Measurements from ENCODE around the gene UNC5CL. TPM values are rescaled to one million over a fixed set of nuclear protein-coding genes. Genes with fewer than 3 reads are reported as not detected.

Gene UNC5CL
- total RNA-seq, 1 experiment from 2014 or later, result 0.58 TPM

DNA sequence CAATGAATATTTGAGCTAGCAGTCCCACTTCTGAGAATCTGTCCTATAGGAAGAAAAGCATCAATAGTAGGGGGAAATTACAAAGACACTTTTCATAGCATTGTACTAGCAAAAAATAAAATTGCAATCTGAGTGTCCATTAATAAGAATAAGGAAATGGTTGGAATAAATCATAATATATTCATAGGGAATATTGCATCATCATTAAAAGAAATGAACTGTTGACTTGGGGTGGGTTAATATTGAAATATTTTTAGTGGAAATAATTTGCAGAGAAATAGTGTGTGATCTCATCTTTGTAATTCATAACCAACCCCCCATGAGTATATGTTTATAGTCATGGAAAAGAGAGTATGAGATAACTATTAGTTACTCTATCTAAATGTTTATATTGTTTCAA lies 46.2 kb upstream of the UNC5CL start:
- ATAC-seq (no peak), DNase-seq (no peak)
- peaks cover 11% of the 10 kb centered on the region; the same call in 1 of the 2 replicates for H4K20me1 ChIP-seq (ENCODE audit: low read length)
- H2AFZ ChIP-seq (ENCODE audit: low read length), result no peak overlapping the region
- intact Hi-C loops (cut with micrococcal nuclease), result no loop called here
- H3F3A ChIP-seq (ENCODE audit: low read length, unreplicated experiment), result no peaks in the 10 kb centered on the region
- H3K79me2 ChIP-seq (ENCODE audit: low read length), result peaks cover 29% of the 10 kb centered on the region
- H3K27me3 ChIP-seq (ENCODE audit: low read length), result no peaks in the 10 kb centered on the region
- ChIA-PET POLR2A (ENCODE audit: unreplicated experiment) (no interaction called here), CTCF (no interaction called here)
- H3K9ac ChIP-seq (ENCODE audit: low read length), result no peak overlapping the region
- no peaks in the 10 kb centered on the region for H3K9me3 ChIP-seq (ENCODE audit: low read length)
- H3K4me1 ChIP-seq (ENCODE audit: insufficient read depth, low read length), result no peaks in the 10 kb centered on the region
- peaks cover 63% of the 10 kb centered on the region for H3K36me3 ChIP-seq (ENCODE audit: low read depth, low read length)
- no peak overlapping the region for H3K27ac ChIP-seq (ENCODE audit: low read length)
- TF ChIP-seq EZH2phosphoT487 (IDR thresholded peaks at IDR 0.05; ENCODE audit: borderline replicate concordance, low read length), result no peak
- TF ChIP-seq, protein P1, sequence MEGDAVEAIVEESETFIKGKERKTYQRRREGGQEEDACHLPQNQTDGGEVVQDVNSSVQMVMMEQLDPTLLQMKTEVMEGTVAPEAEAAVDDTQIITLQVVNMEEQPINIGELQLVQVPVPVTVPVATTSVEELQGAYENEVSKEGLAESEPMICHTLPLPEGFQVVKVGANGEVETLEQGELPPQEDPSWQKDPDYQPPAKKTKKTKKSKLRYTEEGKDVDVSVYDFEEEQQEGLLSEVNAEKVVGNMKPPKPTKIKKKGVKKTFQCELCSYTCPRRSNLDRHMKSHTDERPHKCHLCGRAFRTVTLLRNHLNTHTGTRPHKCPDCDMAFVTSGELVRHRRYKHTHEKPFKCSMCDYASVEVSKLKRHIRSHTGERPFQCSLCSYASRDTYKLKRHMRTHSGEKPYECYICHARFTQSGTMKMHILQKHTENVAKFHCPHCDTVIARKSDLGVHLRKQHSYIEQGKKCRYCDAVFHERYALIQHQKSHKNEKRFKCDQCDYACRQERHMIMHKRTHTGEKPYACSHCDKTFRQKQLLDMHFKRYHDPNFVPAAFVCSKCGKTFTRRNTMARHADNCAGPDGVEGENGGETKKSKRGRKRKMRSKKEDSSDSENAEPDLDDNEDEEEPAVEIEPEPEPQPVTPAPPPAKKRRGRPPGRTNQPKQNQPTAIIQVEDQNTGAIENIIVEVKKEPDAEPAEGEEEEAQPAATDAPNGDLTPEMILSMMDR (conservative IDR thresholded peaks at IDR 0.05; ENCODE audit: low read depth, low read length), result no peak
- TF ChIP-seq EZH2 (IDR thresholded peaks at IDR 0.05; ENCODE audit: low read length, unreplicated experiment), result no peak
- H3K9me2 ChIP-seq (replicated peaks; ENCODE audit: low read length), result no peaks in the 10 kb centered on the region
- no TSS peak for BruUV-seq (replicated peaks)
- H3K4me3 ChIP-seq (ENCODE audit: low read length), result no peak overlapping the region
- H3K4me2 ChIP-seq (ENCODE audit: low read length), result no peak overlapping the region

DNA sequence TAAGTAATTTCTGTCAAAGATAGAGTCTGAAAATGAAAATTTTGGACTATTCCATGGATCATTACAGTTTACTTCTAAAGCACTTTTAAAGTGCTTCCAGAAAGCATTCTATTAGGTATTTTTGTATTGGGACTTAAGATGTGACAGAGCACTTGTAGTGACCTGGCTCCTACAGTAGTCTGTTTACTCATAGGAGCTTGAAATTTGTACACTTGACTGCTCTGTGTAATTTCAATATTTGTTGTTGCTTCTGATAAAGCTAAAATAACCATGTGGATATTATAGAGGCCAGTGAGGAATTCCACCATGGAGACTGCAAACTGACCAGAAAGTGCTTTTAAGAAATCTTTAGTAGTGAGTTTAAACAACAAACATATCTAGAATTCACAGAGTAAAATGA lies 44.1 kb upstream of the UNC5CL start:
- no peak overlapping the region for H2AFZ ChIP-seq (ENCODE audit: low read length)
- no peaks in the 10 kb centered on the region for H3F3A ChIP-seq (ENCODE audit: low read length, unreplicated experiment)
- H3K4me1 ChIP-seq (ENCODE audit: insufficient read depth, low read length), result no peaks in the 10 kb centered on the region
- no TSS peak for BruUV-seq (replicated peaks)
- H3K27ac ChIP-seq (ENCODE audit: low read length), result no peak overlapping the region
- H3K4me3 ChIP-seq (ENCODE audit: low read length), result no peak overlapping the region
- H3K4me2 ChIP-seq (ENCODE audit: low read length), result no peak overlapping the region
- ATAC-seq (no peak), DNase-seq (no peak)
- no peaks in the 10 kb centered on the region for H3K27me3 ChIP-seq (ENCODE audit: low read length)
- peaks cover 21% of the 10 kb centered on the region for H4K20me1 ChIP-seq (ENCODE audit: low read length)
- H3K36me3 ChIP-seq (ENCODE audit: low read depth, low read length), result peaks cover 74% of the 10 kb centered on the region
- H3K9me3 ChIP-seq (ENCODE audit: low read length), result no peaks in the 10 kb centered on the region
- no peak overlapping the region for H3K9ac ChIP-seq (ENCODE audit: low read length)
- H3K9me2 ChIP-seq (replicated peaks; ENCODE audit: low read length), result no peaks in the 10 kb centered on the region
- ChIA-PET POLR2A (ENCODE audit: unreplicated experiment) (no interaction called here), CTCF (no interaction called here)
- intact Hi-C loops (cut with micrococcal nuclease), result no loop called here
- no peak for TF ChIP-seq EZH2phosphoT487 (IDR thresholded peaks at IDR 0.05; ENCODE audit: borderline replicate concordance, low read length)
- TF ChIP-seq, protein P1 (conservative IDR thresholded peaks at IDR 0.05; ENCODE audit: low read depth, low read length), result no peak
- TF ChIP-seq EZH2 (IDR thresholded peaks at IDR 0.05; ENCODE audit: low read length, unreplicated experiment), result no peak
- peaks cover 50% of the 10 kb centered on the region for H3K79me2 ChIP-seq (ENCODE audit: low read length)

DNA sequence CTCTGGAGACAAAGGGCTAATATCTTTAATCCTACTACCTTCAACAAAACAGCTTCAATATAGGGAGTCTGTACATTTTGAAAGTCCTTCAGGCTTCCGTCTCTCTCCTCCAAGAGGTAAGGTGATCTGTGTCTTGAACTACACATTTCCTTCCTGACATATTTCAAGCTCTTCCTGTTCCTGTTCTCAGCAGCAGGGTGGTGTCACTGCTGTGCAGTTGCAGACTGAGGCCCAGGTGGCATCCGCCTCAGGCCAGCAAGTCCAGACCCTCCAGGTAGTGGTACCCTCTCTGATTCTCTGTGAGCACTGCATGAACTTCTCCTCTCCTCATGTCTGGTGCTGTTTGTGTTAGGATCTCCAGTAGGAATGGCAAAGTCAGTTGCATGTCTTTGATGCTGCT lies 41.6 kb upstream of the UNC5CL start:
- BruUV-seq (replicated peaks), result no TSS peak

More for the DNA sequence above, 41.6 kb upstream of the UNC5CL start:
- H3F3A ChIP-seq (ENCODE audit: low read length, unreplicated experiment), result no peaks in the 10 kb centered on the region
- H3K4me1 ChIP-seq (ENCODE audit: insufficient read depth, low read length), result peaks cover 19% of the 10 kb centered on the region; the same call in 1 of the 2 replicates
- H3K27ac ChIP-seq (ENCODE audit: low read length), result no peak overlapping the region
- H3K79me2 ChIP-seq (ENCODE audit: low read length), result peaks cover 74% of the 10 kb centered on the region
- ChIA-PET CTCF (no interaction called here), POLR2A (ENCODE audit: unreplicated experiment) (no interaction called here)
- H3K9me3 ChIP-seq (ENCODE audit: low read length), result no peaks in the 10 kb centered on the region
- TF ChIP-seq EZH2phosphoT487 (IDR thresholded peaks at IDR 0.05; ENCODE audit: borderline replicate concordance, low read length) (no peak), EZH2 (IDR thresholded peaks at IDR 0.05; ENCODE audit: low read length, unreplicated experiment) (no peak)
- TF ChIP-seq, protein P1 (conservative IDR thresholded peaks at IDR 0.05; ENCODE audit: low read depth, low read length), result no peak
- no peaks in the 10 kb centered on the region for H3K27me3 ChIP-seq (ENCODE audit: low read length)
- ATAC-seq, result no peak
- no peak overlapping the region for H3K4me2 ChIP-seq (ENCODE audit: low read length)
- no peak overlapping the region for H3K4me3 ChIP-seq (ENCODE audit: low read length)
- no peaks in the 10 kb centered on the region for H3K9me2 ChIP-seq (replicated peaks; ENCODE audit: low read length)
- DNase-seq, result no peak
- H3K9ac ChIP-seq (ENCODE audit: low read length), result no peak overlapping the region
- peaks cover 41% of the 10 kb centered on the region for H4K20me1 ChIP-seq (ENCODE audit: low read length)
- intact Hi-C loops (cut with micrococcal nuclease), result no loop called here
- H3K36me3 ChIP-seq (ENCODE audit: low read depth, low read length), result peaks cover 62% of the 10 kb centered on the region
- no peak overlapping the region for H2AFZ ChIP-seq (ENCODE audit: low read length)
